A549 treated with AZD2906 at 1 μM for 4 hours (cell line): Measurements from ENCODE around the gene LTK. TPM values are rescaled to one million over a fixed set of nuclear protein-coding genes. Genes with fewer than 3 reads are reported as not detected.

Experiments
- total RNA-seq: library from RNA; stranded (reverse); fragments of 200-300 nt; extraction: Qiagen RNA extraction; gene quantifications from 5 replicates; pipeline ENCODE4 v1.2.3, GENCODE V29; 2022

Gene LTK
- 0.05 to 0.20 TPM (median 0.05 TPM) in 5 replicates for total RNA-seq

GRCh38 chr15:41513506-41514227 lies at the start of gene LTK:
LTK (minus strand) TSS chr15:41513827; CDS start chr15:41513709, 118 bp downstream.

GRCh38 chr15:41558400-41559238 lies 45.0 kb upstream of the LTK start, which contains the start of gene TYRO3:
TYRO3 (plus strand) TSS chr15:41559212; CDS start chr15:41559258, 46 bp downstream.

GRCh38 chr15:41493205-41493901 lies 20.3 kb downstream of the LTK start, which contains the start of gene ITPKA:
ITPKA (plus strand) TSS chr15:41493874; CDS start chr15:41493928, 54 bp downstream.

Other genes starting within 250 kb of the LTK start
- 12.9 to 13.8 TPM (median 13.3 TPM) in 5 replicates for gene OIP5, start 181.2 kb downstream of the LTK start, total RNA-seq
- 58.2 to 93.2 TPM (median 64.3 TPM) in 5 replicates for gene NUSAP1, start 180.9 kb downstream of the LTK start, total RNA-seq
- 11.6 to 16.1 TPM (median 12.7 TPM) in 5 replicates for gene NDUFAF1, start 111.3 kb downstream of the LTK start, total RNA-seq
- gene RTF1, start 96.7 kb downstream of the LTK start, total RNA-seq = 17.1 to 22.2 TPM (median 19.1 TPM) in 5 replicates
- gene ITPKA, start 20.0 kb downstream of the LTK start, total RNA-seq = 6.5 to 12.4 TPM (median 10.2 TPM) in 5 replicates
- gene RPAP1, start 30.4 kb upstream of the LTK start, total RNA-seq = 11.4 to 15.2 TPM (median 13.0 TPM) in 5 replicates
- 16.1 to 19.7 TPM (median 18.2 TPM) in 5 replicates for gene TYRO3, start 45.4 kb upstream of the LTK start, total RNA-seq
- gene MGA, start 146.6 kb upstream of the LTK start, total RNA-seq = 5.7 to 7.9 TPM (median 6.1 TPM) in 5 replicates